H1 (cell line): Measurements from ENCODE around the gene MPP2. TPM values are rescaled to one million over a fixed set of nuclear protein-coding genes. Genes with fewer than 3 reads are reported as not detected.

ENCODE experiments used
- CTCF ChIA-PET: fragments of 300-600 bp; sonication (Branson Sonifier 250); formaldehyde crosslinking; loops from one replicate; lab custom pipeline; 2021; ENCODE audit not compliant: partially characterized antibody; lab: Charles Lee
- POLR2A ChIA-PET: fragments of 300-600 bp; sonication (Branson Sonifier 250); formaldehyde crosslinking; loops from one replicate; lab custom pipeline; 2021; ENCODE audit warnings: inconsistent platforms; ENCODE audit not compliant: partially characterized antibody; lab: Charles Lee
- DNase-seq, 2 experiments: peaks; one replicate each; pipeline versions ENCODE4 v3.0.0 to v3.0.0-alpha.2; 2010 to 2022; ENCODE audit warnings: low spot score in 2 of 2, low read depth in 1 of 2, mixed read lengths in 1 of 2
- FAIRE-seq: peaks from 2 replicates; lab custom pipeline; 2011; peaks lifted over from hg19 to GRCh38; lab: Jason Lieb, UNC
- H2AFZ ChIP-seq: 2 replicates; pipeline ENCODE4 v1.8.1; 2012; ENCODE audit warnings: low read length, inconsistent platforms
- H2AK5ac ChIP-seq: 2 replicates; pipeline ENCODE4 v1.6.1; 2013; ENCODE audit warnings: low read depth, low read length
- H2BK120ac ChIP-seq: replicated peaks from 2 replicates; pipeline ENCODE3; 2013; ENCODE audit warnings: low read depth, low read length, inconsistent platforms
- H2BK12ac ChIP-seq: 2 replicates; pipeline ENCODE4 v1.6.1; 2013; ENCODE audit warnings: low read depth, low read length
- H2BK15ac ChIP-seq: 2 replicates; pipeline ENCODE4 v1.6.1; 2013; ENCODE audit warnings: low read length
- H2BK20ac ChIP-seq: 2 replicates; pipeline ENCODE4 v1.6.1; 2013; ENCODE audit warnings: low read length
- H2BK5ac ChIP-seq: 2 replicates; pipeline ENCODE4 v1.6.1; 2013; ENCODE audit warnings: low read depth, low read length
- H3K14ac ChIP-seq: 2 replicates; pipeline ENCODE4 v1.6.1; 2013; ENCODE audit warnings: inconsistent platforms; ENCODE audit not compliant: insufficient read length
- H3K18ac ChIP-seq: 2 replicates; pipeline ENCODE4 v1.6.1; 2013; ENCODE audit warnings: low read length; ENCODE audit errors: extremely low read depth
- H3K23ac ChIP-seq: 2 replicates; pipeline ENCODE4 v1.6.1; 2013; ENCODE audit warnings: inconsistent platforms; ENCODE audit not compliant: insufficient read length
- H3K23me2 ChIP-seq: 2 replicates; pipeline ENCODE4 v1.6.1; 2013; ENCODE audit warnings: low read depth, low read length
- H3K27ac ChIP-seq: 2 replicates; pipeline ENCODE4 v1.6.1; 2011; ENCODE audit warnings: low read depth, low read length, inconsistent platforms
- H3K27me3 ChIP-seq, 4 experiments: replicated peaks in 1 of 4; 1 replicate in 1 of 4; 2 replicates in 3 of 4; pipeline versions ENCODE4 v1.6.1 to v1.8.1; 2011 to 2013; ENCODE audit warnings: low read length in 3 of 4, mild to moderate bottlenecking in 3 of 4, inconsistent platforms in 2 of 4, mixed read lengths in 2 of 4, moderate library complexity in 1 of 4; ENCODE audit not compliant: control insufficient read depth in 3 of 4, insufficient read depth in 3 of 4; ENCODE audit errors: extremely low read depth in 1 of 4
- H3K36me3 ChIP-seq, 4 experiments: 2 replicates each; pipeline versions ENCODE4 v1.6.1 to v1.8.1; 2011 to 2013; ENCODE audit warnings: mild to moderate bottlenecking in 4 of 4, low read length in 3 of 4, moderate library complexity in 2 of 4, control low read depth in 1 of 4, inconsistent platforms in 1 of 4; ENCODE audit not compliant: insufficient read depth in 4 of 4, control insufficient read depth in 2 of 4
- H3K4ac ChIP-seq: replicated peaks from 2 replicates; pipeline ENCODE3; 2013; ENCODE audit warnings: low read length, low read depth, mixed read lengths, inconsistent platforms; ENCODE audit not compliant: insufficient read length
- H3K4me1 ChIP-seq, 4 experiments: replicated peaks in 1 of 4; 1 replicate in 1 of 4; 2 replicates in 3 of 4; pipeline versions ENCODE4 v1.6.1 to v1.8.1; 2011 to 2013; ENCODE audit warnings: low read length in 3 of 4, inconsistent platforms in 2 of 4, mixed read lengths in 1 of 4; ENCODE audit not compliant: insufficient read depth in 4 of 4, control insufficient read depth in 3 of 4
- H3K4me2 ChIP-seq, 2 experiments: 2 replicates each; pipeline versions ENCODE4 v1.6.1 to v1.8.1; 2011 to 2013; ENCODE audit warnings: low read depth in 2 of 2, low read length in 2 of 2, control low read depth in 1 of 2, inconsistent platforms in 1 of 2, mild to moderate bottlenecking in 1 of 2; ENCODE audit not compliant: insufficient read depth in 1 of 2
- H3K4me3 ChIP-seq, 4 experiments: fragments of 200-600, 300-600 bp in 1 of 4; sonication (generic), shearing (Covaris generic), sonication (Bioruptor Twin) in 1 of 4; 2 replicates each; pipeline versions ENCODE4 v1.5.1 to v1.8.1; 2011 to 2016; ENCODE audit warnings: low read length in 4 of 4, low read depth in 3 of 4, control low read depth in 2 of 4, inconsistent platforms in 2 of 4, mild to moderate bottlenecking in 2 of 4, mixed read lengths in 1 of 4, moderate library complexity in 1 of 4; ENCODE audit not compliant: insufficient read depth in 2 of 4; ENCODE audit errors: extremely low read depth in 1 of 4
- H3K56ac ChIP-seq: replicated peaks from 2 replicates; pipeline ENCODE3; 2013; ENCODE audit warnings: low read depth, mild to moderate bottlenecking, mixed read lengths, low read length, inconsistent platforms; ENCODE audit not compliant: insufficient read length
- H3K79me1 ChIP-seq: 2 replicates; pipeline ENCODE4 v1.6.1; 2013; ENCODE audit warnings: low read depth, low read length, control low read depth
- H3K79me2 ChIP-seq, 2 experiments: 2 replicates each; pipeline versions ENCODE4 v1.6.1 to v1.8.1; 2012 to 2013; ENCODE audit warnings: low read length in 2 of 2, mild to moderate bottlenecking in 2 of 2, inconsistent platforms in 1 of 2; ENCODE audit not compliant: insufficient read depth in 2 of 2, control insufficient read depth in 1 of 2
- H3K9ac ChIP-seq, 4 experiments: replicated peaks in 1 of 4; 1 replicate in 1 of 4; 2 replicates in 3 of 4; pipeline versions ENCODE4 v1.6.1 to v1.8.1; 2011 to 2013; ENCODE audit warnings: low read depth in 3 of 4, low read length in 3 of 4, control low read depth in 2 of 4, mild to moderate bottlenecking in 2 of 4, moderate library complexity in 2 of 4, inconsistent platforms in 1 of 4; ENCODE audit errors: extremely low read depth in 1 of 4
- H3K9me3 ChIP-seq, 2 experiments: 2 replicates each; pipeline versions ENCODE4 v1.6.1 to v1.8.1; 2012 to 2013; ENCODE audit warnings: mild to moderate bottlenecking in 2 of 2, moderate library complexity in 2 of 2, control low read depth in 1 of 2, inconsistent platforms in 1 of 2, low read depth in 1 of 2, low read length in 1 of 2, mixed read lengths in 1 of 2; ENCODE audit not compliant: insufficient read depth in 2 of 2
- H4K20me1 ChIP-seq, 2 experiments: replicated peaks in 1 of 2; 2 replicates each; pipeline versions ENCODE3 to v1.8.1; 2011 to 2013; ENCODE audit warnings: inconsistent platforms in 2 of 2, low read length in 2 of 2, mild to moderate bottlenecking in 1 of 2; ENCODE audit not compliant: insufficient read depth in 2 of 2, control insufficient read depth in 1 of 2
- H4K5ac ChIP-seq: 2 replicates; pipeline ENCODE4 v1.6.1; 2013; ENCODE audit warnings: low read length, low read depth, mixed read lengths, inconsistent platforms; ENCODE audit not compliant: insufficient read length
- H4K8ac ChIP-seq: 2 replicates; pipeline ENCODE4 v1.8.0; 2013; ENCODE audit warnings: mild to moderate bottlenecking, moderate library complexity, low read length, inconsistent platforms; ENCODE audit not compliant: insufficient read depth; ENCODE audit errors: extremely low read depth
- H4K91ac ChIP-seq: replicated peaks from 2 replicates; pipeline ENCODE3; 2013; ENCODE audit warnings: low read length, mixed read lengths, inconsistent platforms; ENCODE audit not compliant: insufficient read length
- BRCA1 ChIP-seq: IDR thresholded peaks from 2 replicates; pipeline ENCODE4 v1.6.1; 2012; ENCODE audit warnings: low read depth, low read length, improper control_type of control experiment
- CBX8 ChIP-seq: fragments of 300-800, 300-1000 bp; sonication (generic); IDR thresholded peaks from 2 replicates; pipeline ENCODE4 v1.7.1; 2016; ENCODE audit warnings: low read depth, low read length, borderline replicate concordance
- CHD2 ChIP-seq: IDR thresholded peaks from 2 replicates; pipeline ENCODE4 v1.6.1; 2012; ENCODE audit warnings: low read length, improper control_type of control experiment
- E2F6 ChIP-seq: IDR thresholded peaks from 2 replicates; pipeline ENCODE4 v1.6.1; 2012; ENCODE audit warnings: inconsistent platforms
- JUN ChIP-seq: IDR thresholded peaks from 2 replicates; pipeline ENCODE4 v1.6.1; 2011; ENCODE audit warnings: low read depth, mild to moderate bottlenecking, improper control_type of control experiment, low read length
- JUND ChIP-seq: IDR thresholded peaks from 2 replicates; pipeline ENCODE4 v1.6.1; 2011; ENCODE audit warnings: mild to moderate bottlenecking, improper control_type of control experiment, low read length
- KDM4A ChIP-seq: IDR thresholded peaks from one replicate; pipeline ENCODE4 v1.7.1; 2012; ENCODE audit warnings: low read depth, mild to moderate bottlenecking, moderate library complexity, low read length, inconsistent platforms; ENCODE audit not compliant: severe bottlenecking
- SIN3A ChIP-seq, 2 experiments: IDR thresholded peaks in 1 of 2; conservative IDR thresholded peaks in 1 of 2; 2 replicates each; pipeline ENCODE4 v1.6.1; 2011 to 2012; ENCODE audit warnings: low read length in 2 of 2, improper control_type of control experiment in 1 of 2, low read depth in 1 of 2, mild to moderate bottlenecking in 1 of 2
- SIRT6 ChIP-seq: IDR thresholded peaks from one replicate; pipeline ENCODE4 v1.7.1; 2012; ENCODE audit warnings: low read length, inconsistent platforms
- SP1 ChIP-seq: IDR thresholded peaks from 2 replicates; pipeline ENCODE4 v1.6.1; 2011; ENCODE audit warnings: low read depth, low read length
- WGBS, 2 experiments: shearing (Covaris generic) in 1 of 2; methylation state at CpG; one replicate each; pipeline versions ENCODE4 v1.1.6 to v1.1.7; 2013 to 2015; ENCODE audit warnings: low lambda C conversion rate in 2 of 2, mixed read lengths in 2 of 2, inconsistent platforms in 1 of 2, low coverage in 1 of 2, missing lambda C conversion rate in 1 of 2; ENCODE audit not compliant: insufficient replicate concordance in 2 of 2, insufficient coverage in 1 of 2, insufficient read length in 1 of 2; ENCODE audit errors: extremely low coverage in 1 of 2, missing lambda C conversion rate in 1 of 2; 5-methylcytosine and 5-hydroxymethylcytosine counted together
- polyA plus RNA-seq, 7 experiments: library from polyadenylated mRNA; depleted of rRNA in 3 of 7; stranded (reverse) in 5 of 7; unstranded in 2 of 7; fragments of >200 nt in 5 of 7; fragments of 200-250 nt in 2 of 7; gene quantifications; 1 replicate in 5 of 7; 2 replicates in 1 of 7; 4 replicates in 1 of 7; pipeline versions ENCODE4 v1.2.1 to v1.2.3, GENCODE V29; 2011 to 2013; ENCODE audit warnings: missing spikeins in 2 of 7, mixed read lengths in 2 of 7
- total RNA-seq: library from RNA; stranded (reverse); fragmentation: NEBNext Ultra II Directional; extraction: Animal tissue kit (Norgen Biotek cat#: 25700); gene quantifications from 2 replicates; pipeline ENCODE4 v1.2.1, GENCODE V29; 2021
- TF ChIP-seq, protein P1 (sequence below): IDR thresholded peaks from 2 replicates; pipeline ENCODE4 v1.6.1; 2012; ENCODE audit warnings: inconsistent platforms

MPP2 gene
- total and polyA plus RNA-seq, 2 of the 8 experiments (the other 6 are each of a cell fraction or from before 2014, with no cell fraction given): 30.9 to 34.1 TPM

DNA sequence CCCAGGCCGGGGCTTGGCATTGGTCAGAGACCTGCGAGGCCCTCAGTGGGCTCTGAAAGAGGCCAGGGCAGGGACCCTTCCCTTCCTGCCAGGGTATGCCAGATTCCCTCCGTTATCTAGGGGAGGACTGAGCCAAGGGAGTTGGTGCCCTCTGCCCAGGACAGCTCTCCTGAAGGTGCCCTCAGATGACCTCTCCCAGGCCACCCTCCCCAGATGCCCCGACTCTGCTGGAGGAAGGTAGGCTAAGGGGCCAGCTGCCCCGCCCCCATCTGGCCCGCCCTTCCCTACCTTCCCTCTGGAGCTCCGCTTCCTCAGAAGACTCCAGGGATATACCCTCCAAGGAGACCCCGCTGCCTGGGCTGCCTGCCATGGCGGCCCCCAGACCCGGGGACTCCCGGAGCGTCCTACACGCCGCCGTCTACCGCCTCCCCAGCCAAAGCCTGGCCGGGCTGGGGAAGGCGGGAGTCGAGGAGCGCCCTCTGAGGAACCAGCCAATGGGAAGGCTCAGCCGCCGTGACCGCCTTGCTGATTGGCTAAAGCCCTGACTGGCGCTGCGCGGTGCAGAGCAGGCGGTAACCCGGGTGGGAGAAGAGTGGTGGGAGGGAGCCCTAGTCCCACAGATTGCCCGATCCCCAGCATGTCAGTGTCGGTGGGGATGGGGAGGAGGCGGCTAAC lies 7.0 kb downstream of the MPP2 start:
- FAIRE-seq (no peak), DNase-seq (peak in 1 of 2 experiments; percentile 95)
- Histone ChIP-seq H3K18ac (peak overlapping the region; percentile 78), H3K23me2 (peaks cover 12% of the 10 kb centered on the region), H3K27me3 (peaks cover 0 to 3% (median 3%) of the 10 kb centered on the region in 4 experiments; a peak in 4 of 7 replicates), H2BK20ac (peak overlapping the region; percentile 82; the same call in 1 of the 2 replicates), H3K4me2 (peak overlapping the region; percentile 80 to 86), H4K5ac (no peak overlapping the region), H3K27ac (no peak overlapping the region), H4K8ac (no peak overlapping the region; the same call in 1 of the 2 replicates), H3K9ac (no peak overlapping the region; a peak in 1 of 7 replicates), H3K79me2 (0 out of 4 replicates have a peak, but pooled peaks cover 0 to 2% of the 10 kb centered on the region in 2 experiments), H3K4ac (no peak overlapping the region), H3K9me3 (no peaks in the 10 kb centered on the region), H3K14ac (no peak overlapping the region), H4K91ac (no peak overlapping the region), H2BK120ac (no peak overlapping the region), H2BK5ac (no peak overlapping the region), H2BK15ac (0 out of 2 replicates have a peak overlapping the region, but pooled peaks have one; percentile 88), H3K79me1 (peaks cover 3% of the 10 kb centered on the region), H3K4me1 (peaks cover 0 to 39% (median 30%) of the 10 kb centered on the region in 4 experiments; a peak in 6 of 7 replicates), H2BK12ac (peak overlapping the region; percentile 97; the same call in 1 of the 2 replicates), H2AFZ (peak overlapping the region; percentile 2; the same call in 1 of the 2 replicates), H2AK5ac (no peak overlapping the region), H3K4me3 (peak overlapping the region; percentile 38 to 65 (median 48)), H3K36me3 (no peaks in the 10 kb centered on the region; a peak in 1 of 8 replicates), H3K23ac (no peak overlapping the region), H4K20me1 (peaks cover 2 to 3% of the 10 kb centered on the region in 2 experiments), H3K56ac (peak overlapping the region; percentile 32)
- WGBS, 2 experiments: 9% methylated on average over 19 of the region's 31 CpGs; no CpG with 5 or more reads in 1 of the 2 experiments
- CTCF ChIA-PET: interaction anchor here (0.6 to 25.8 kb wide), 13 partner anchors 10 to 269 kb away, joined by 3 to 403 read pairs (median 3); no protein-coding TSS in a partner anchor
- POLR2A ChIA-PET: interaction anchor here (1.0 to 1.6 kb wide), 3 partner anchors 12 to 122 kb away, joined by 3 to 4 read pairs (median 4); no protein-coding TSS in a partner anchor
- TF ChIP-seq SP1 (peak; percentile 94), SIRT6 (no peak), E2F6 (peak; percentile 97), CBX8 (no peak), JUND (no peak), SIN3A (conservative IDR thresholded peaks at IDR 0.05 in 1 of 2, IDR thresholded peaks at IDR 0.05 in 1 of 2; ENCODE audit: low read depth in 1 of 2, low read length in 2 of 2) (0 out of 4 replicates have a peak, but pooled peaks of 1 of the 2 experiments have one; percentile 21), JUN (no peak), CHD2 (peak; percentile 79), BRCA1 (no peak), KDM4A (peak; percentile 76)
- TF ChIP-seq, protein P1, sequence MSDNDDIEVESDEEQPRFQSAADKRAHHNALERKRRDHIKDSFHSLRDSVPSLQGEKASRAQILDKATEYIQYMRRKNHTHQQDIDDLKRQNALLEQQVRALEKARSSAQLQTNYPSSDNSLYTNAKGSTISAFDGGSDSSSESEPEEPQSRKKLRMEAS: peak; percentile 85
